GM19452 (cell line): ENCODE measurements around the gene CDC25B.

Experiments
- ATAC-seq: cut with Tn5 transposase; IDR thresholded peaks from one replicate; pipeline ENCODE4 v1.9.1; 2021; ENCODE audit not compliant: unreplicated experiment

The CDC25B gene

GRCh38 chr20:3763671-3764601 lies 32.2 kb upstream of the CDC25B start:
- ATAC-seq: no peak

DNA sequence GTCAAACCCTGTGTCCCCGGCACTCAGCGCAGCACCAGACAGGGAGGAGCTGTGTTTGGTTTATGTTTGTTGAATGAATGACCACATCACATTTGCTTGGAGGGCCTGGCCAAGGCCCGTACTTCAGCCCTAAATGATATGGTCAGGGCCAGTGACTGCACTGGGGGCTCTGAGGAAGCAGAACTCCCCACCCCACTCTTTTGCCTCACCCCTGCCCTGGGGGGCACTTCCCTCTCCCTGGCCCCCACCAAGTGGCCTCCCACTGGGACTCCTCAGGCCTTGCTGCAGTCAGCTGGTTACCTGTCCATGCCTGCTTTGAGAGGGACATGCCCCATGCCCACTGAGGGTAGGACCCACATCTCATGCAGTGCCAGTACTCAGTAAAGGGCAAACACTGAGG lies 31.5 kb upstream of the CDC25B start:
- ATAC-seq: no peak

GRCh38 chr20:3765171-3765882 lies 30.8 kb upstream of the CDC25B start:
- ATAC-seq: no peak

DNA sequence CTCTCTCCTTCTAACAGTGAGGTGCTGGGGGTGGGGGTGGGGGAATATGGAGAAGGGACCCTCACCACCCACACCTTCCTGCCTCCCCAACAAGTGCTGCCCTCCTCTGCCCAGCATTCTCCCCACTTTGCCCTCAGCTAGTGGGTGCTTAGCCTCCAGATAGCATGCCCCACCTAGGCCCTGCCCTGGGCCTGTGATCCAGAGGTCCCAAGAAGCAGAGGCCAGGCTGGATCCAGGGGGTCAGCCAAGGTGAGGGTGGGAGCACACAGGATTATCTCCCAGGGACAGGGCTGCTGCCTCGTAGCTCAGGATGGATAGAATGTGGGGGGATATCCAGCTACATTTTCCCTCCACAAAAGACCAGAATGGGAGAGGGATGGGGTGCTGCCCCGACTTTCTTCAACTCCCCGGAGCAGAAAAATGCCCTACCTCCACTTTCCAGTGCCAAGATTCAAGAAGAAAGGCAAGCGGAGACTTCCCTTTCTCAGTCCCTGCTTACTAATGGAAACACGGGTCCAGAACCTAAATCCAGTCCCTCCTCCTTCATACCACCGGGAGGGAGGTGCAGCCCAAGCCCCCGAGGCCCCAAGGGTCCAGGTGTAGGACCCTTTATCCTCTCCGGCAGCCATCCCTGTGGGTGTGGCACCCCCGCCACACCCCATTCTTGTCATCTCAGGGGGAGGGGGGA lies 29.5 kb upstream of the CDC25B start:
- no peak for ATAC-seq

- ATAC-seq: no peak
Observed at GRCh38 chr20:3767110-3767426, 29.0 kb upstream of the CDC25B start.

GRCh38 chr20:3767427-3768341 lies 28.4 kb upstream of the CDC25B start, which contains the start of gene ADISSP:
Gene ADISSP, minus strand, starts transcription at chr20:3767753. Its CDS starts 7,653 bp downstream, at chr20:3760100.
- peak; percentile 95 for ATAC-seq

DNA sequence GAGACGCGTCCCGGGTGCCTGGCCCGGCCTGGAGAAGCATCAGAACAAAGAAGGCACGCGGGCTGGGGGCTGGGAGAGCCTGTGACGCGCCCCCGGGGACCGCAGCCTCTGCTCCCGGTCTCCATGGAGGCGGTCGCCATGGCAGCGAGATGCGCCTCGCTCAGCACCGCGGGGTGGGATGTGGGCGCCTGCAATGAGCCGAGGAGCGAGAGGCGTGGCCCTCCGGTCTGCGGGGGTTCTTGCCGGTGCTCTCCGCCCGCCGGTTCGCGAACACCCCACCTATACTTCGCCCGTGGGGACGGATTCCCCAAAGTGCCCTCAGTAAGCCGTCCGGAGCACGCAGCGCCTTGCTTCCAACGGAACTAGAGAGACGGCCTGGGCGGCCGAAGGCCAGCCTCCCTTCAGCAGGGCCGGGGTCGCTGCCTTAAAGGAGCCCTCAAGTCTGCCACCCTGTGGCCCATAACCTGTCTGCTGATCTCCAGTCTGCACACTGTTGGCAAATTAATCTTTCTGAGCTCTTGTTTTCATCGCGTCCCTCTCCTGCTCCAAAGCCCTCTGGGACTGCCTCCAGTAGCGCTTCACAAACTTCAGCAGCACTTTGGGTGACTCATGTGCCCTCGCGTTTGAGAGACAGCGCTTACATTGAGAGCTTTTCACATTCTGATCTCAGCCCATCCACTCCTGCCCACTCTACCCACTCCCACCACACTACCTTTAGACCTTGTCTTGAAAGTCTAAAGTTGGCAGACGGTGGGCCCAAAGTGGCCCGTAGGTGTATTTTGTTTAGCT lies 27.6 kb upstream of the CDC25B start:
- ATAC-seq: peak; percentile 31

DNA sequence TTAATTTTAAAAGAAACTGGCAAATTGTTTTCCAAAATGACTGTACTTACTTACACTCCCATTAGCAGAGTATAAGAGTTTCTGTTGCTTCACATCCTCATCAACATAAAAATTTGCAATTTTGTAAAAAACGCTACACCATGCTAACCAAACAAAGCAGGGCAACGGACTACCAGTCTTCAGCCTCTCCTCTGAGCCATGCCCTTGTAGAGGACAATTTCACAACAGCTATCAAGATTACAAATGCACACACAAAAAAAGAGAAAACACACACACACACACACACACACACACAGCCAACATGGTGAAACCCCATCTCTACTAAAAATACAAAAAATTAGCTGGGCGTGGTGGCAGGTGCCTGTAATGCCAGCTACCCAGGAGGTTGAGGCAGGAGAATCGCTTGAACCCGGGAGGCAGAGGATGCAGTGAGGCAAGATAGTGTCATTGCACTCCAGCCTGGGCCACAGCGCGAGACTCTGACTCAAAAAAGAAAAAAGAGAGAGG lies 24.5 kb upstream of the CDC25B start:
- no peak for ATAC-seq

GRCh38 chr20:3775457-3776108 lies 20.5 kb upstream of the CDC25B start:
- ATAC-seq: no peak

DNA sequence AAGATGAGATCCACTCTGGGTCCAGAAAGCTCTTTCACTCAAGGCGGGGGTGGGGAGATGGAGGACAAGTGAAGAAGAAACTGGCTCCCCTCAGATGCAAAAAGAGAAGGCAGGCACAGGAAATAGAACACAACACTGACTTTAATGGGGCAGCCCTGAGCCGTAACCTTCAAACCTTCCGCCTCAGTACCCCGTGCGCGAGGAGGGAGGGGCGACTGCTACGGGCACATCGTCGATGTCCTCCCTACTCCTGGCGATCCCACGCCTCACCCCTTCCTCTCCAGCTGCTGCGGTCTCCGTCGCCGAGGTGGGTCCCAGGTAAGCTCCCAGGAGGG lies 18.8 kb upstream of the CDC25B start:
- ATAC-seq: no peak

DNA sequence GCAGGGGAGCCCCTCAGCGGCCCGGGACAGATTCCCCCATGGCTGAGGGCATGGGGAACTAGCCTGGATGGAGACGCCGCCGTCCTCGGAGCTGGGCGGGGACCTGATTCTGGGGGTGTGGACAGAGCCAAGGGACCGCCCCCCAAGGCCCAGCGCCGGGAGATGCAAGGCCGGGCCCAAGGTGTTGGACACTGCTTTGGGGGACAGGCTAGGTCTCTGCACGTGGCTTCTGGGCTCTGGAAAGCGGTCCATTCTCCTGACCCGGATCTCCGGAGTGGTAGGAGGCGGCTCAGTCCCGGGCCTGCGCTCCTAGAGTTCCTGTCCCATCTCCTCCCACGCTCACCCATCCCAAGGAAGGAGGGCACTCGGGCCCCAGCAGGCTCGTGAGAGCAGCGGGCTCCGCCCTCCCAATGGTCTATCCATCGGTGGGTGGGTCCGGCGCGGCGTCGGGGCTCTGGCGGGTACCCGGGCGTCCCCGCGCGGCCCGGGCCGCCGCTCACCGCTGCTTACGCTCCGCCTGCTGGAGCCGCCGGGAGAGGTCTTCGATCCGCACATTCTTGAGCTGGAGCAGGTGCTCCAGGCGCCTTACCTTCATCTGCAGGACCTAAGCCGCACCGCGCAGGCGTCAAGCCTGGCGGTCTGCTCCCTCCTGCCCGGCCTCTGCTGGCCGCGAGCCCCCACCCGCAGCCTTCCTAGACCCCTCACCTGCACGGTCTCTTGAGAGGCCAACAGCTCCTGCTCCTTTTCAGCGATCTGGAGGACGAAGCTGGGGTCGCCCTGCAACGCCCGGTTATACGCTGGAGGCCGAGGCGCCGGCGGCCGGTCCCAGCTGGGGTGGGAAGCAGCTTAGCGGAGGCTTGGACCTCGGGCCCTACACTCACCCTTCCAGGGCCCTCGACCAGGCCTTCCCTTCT lies 18.1 kb upstream of the CDC25B start:
- no peak for ATAC-seq

DNA sequence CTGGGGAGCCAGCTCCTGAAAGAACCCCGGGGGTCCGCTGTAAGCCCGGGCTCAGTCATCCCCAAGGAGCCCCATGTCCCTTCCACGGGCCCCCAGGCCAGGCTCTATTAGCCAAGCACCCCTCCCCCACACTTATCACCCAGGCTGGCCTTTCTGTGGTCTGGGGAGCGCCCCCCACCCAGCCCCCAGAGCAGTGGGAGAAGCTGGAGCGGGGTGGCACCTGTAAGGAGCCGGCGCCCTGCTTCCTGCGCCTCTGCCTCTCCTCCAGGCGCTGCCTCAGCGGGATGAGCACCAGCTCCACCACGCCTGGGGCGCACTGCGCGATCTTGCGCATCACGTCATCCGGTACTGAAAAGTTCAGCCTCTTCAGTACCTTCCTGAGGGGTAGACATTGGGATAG lies 17.1 kb upstream of the CDC25B start:
- ATAC-seq: no peak

DNA sequence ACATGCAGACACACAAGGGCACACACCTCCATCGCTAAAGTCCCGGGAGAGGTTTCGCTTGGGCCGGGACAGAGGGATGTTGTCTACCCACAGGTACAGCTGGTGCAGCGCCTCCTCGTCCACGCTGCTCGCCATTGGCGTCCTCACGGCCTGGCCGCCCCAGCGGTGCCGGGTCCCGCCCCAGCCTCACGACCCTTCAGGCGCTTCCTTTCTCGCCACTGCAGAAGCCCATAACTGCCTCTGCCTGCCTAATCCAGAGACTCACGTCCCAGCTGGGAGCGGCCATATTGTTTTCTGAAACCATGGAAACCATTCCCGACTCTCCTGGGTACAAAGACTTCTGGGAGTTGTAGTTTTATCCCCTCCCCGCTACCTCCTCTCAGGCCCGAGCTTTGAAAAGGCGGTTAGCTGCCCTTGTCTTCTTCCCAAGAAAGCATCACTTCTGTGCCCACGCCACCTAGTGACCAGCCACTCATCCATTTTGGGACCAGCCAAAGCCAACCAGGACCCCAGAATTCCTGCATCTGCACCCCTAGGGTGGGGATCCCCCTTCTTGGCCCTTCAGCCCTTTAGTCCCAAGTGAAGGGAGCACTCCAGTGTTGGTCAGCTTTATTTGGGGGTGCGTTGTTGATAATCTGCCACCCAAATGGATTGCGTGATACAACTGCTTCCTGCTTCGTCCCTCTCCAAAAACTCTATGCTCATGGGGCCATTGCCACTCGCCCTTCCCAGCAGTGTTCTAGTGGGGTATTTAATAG lies 14.8 kb upstream of the CDC25B start, which contains the start of gene SPEF1:
Gene SPEF1 (minus strand): TSS at position 296 of the 758 bp plus-strand sequence. CDS start 161 bp downstream, at position 135.
- ATAC-seq: peak; percentile 52

DNA sequence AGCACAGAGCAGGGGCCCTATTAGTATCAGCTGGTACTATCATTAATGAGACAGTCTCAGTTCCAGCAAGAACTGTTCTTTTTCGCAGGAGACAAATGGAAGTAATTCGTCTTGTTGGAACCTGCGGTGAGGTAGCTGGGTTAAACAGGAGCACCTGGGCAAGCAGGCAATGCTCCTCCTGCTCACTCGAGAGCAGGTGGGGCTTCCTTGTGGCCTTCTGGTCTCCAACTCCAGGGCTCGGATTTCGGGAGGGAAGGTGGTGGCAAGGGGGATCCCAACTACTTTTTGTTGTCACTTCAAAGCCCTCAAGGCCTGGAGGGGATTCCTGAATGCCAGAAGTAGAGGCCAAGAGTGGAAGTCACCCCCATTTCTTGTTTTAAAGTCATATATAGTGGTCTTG lies 13.5 kb upstream of the CDC25B start:
- no peak for ATAC-seq

DNA sequence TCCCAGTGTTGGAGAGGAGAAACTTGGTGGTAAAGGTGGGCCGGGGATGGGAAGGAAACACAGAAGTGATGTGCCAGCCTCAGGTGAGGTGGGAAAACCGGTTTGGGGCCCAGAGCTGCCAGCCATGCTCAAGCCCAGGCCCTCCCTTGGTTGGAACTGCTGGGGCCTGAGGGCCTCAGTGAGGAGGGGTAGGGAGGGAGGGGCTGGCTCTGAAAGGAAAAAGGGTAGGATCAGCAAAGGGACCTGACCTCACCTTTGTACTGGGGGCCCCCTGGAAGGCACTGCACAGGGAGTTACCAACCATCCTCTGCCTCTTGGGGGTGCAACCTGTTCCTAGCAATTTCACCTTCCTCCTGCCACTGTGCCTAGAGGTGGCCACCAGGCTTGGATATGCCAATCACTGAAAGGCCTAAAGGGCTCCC lies 13.0 kb upstream of the CDC25B start:
- no peak for ATAC-seq

DNA sequence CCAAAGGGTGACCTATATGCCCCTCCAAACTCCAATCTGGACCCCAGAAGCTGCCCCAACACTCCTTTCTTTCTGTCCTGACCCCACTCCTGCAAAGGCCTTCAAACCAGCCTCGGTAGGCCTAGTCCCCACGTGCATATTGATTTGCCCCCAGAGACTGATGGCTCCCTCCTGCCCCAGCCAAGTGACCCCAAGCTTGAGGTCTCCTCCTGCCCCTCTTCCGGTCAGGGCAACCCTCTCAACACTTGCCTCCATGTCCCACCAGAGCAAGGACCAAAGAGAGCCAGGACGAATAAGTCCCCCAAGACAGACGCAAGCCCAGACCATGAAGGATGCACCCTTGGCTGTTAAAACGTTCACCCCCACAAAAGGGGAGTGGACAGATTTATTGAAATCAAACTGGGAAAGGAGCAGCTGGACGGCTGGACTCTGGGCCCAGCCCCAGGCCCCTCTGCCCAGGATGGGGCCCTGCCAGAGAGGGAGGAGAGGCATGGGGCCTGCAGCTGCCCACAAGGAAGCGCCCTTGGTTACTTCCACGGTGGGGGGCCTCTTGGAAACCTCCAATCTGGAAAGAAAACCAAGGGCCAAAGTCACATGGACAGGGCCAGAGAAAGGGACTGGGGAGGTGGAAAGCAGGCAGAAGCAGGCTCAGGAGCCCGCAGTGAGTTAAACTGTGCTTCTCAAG lies 12.5 kb upstream of the CDC25B start:
- ATAC-seq: no peak
